SK-N-MC (cell line): ENCODE results near the gene CDH4.

ENCODE experiments used
- EZH2 ChIP-seq: fragments of 200-600 bp; sonication (generic); IDR thresholded peaks from one replicate; pipeline ENCODE4 v1.6.1; 2017; ENCODE audit warnings: antibody characterized with exemption
- POLR2AphosphoS5 ChIP-seq: IDR thresholded peaks from 2 replicates; pipeline ENCODE4 v1.6.1; 2012; ENCODE audit warnings: mild to moderate bottlenecking, low read depth, low read length, borderline replicate concordance

DNA sequence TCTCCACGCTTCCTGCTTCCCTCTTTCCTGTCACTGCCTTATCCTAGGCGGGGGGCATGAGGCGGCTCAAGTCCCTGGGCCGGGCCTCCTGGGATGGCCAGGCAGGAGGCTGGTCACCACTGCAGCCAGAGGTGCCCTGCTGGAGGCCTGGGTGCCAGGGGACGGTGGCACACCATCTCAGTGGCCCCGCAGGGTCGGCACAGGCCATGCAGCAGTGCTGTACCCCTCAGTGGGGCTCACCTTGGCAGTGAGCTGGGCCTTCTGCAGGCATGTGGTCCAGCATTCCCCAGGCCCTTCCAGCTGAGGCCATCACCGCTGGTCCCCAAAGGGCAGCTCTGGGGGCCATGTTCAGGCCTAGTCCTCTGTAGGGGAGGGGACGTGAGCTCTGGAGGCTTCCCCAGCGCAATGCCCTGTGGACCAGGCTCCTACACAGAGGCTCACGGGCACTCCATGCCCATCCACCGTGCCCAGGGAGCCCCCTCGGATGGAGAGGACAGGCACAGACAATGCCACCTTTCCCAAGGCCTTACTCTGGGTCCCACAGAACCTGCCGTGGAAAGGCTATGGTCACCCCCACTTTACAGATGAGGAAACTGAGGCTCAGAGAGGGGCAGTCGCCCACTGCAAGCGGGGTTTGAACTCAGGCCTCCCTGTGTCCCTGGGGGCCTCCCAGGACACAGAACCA, 689.8 kb downstream of the CDH4 start:
- no peak for TF ChIP-seq EZH2
- no peak for TF ChIP-seq POLR2AphosphoS5
